ENCODE measurements around the gene LMAN2L. TPM values are rescaled to one million over a fixed set of nuclear protein-coding genes. Genes with fewer than 3 reads are reported as not detected.
"Not testable (repeated sequence)": the region's sequence is repeated elsewhere in the genome, so short reads cannot be mapped to it uniquely, and the experiment has no call there.

The LMAN2L gene
- polyA plus RNA-seq, 1 donor = 30.0 TPM

- Histone ChIP-seq H3K4me3 (ENCODE audit: low read length) (no peak overlapping the region), H3K27ac (ENCODE audit: low read length) (no peak overlapping the region), H3K27me3 (ENCODE audit: control insufficient read depth, insufficient read depth, low read length) (no peaks in the 10 kb centered on the region), H3K36me3 (ENCODE audit: control insufficient read depth, insufficient read depth, low read length) (no peaks in the 10 kb centered on the region), H3K9me3 (ENCODE audit: control insufficient read depth, low read depth, low read length) (no peaks in the 10 kb centered on the region), H3K4me1 (ENCODE audit: control insufficient read depth, insufficient read depth, low read length) (no peaks in the 10 kb centered on the region)
- no peak for DNase-seq
- 100% methylated on average over 1 of the region's 15 CpGs for WGBS (ENCODE audit: insufficient coverage, low lambda C conversion rate)
Measured at GRCh38 chr2:96669539-96670215, 70.2 kb downstream of the LMAN2L start.

DNA sequence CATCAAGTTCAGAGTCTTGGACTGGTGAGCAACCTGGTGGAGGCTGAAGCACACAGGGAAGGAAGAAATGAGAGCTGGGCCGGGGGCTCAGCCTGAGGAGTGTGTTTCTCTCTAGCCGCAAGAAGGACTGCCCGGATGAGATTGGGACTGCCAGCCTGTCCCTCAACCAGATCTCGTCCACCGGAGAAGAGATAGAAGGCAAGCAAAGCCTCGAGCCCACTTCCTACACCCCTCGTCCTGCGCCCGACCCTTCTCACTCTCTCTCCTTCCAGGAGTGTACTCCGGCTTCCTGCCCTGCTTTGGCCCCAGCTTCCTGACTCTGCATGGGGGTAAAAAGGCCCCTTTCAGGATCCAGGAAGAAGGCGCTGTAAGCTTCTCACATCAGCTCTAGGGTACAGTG is 71.1 kb downstream of the LMAN2L start:
- Histone ChIP-seq H3K4me1 (ENCODE audit: control insufficient read depth, insufficient read depth, low read length) (no peaks in the 10 kb centered on the region), H3K9me3 (ENCODE audit: control insufficient read depth, low read depth, low read length) (no peaks in the 10 kb centered on the region), H3K27me3 (ENCODE audit: control insufficient read depth, insufficient read depth, low read length) (no peaks in the 10 kb centered on the region), H3K4me3 (ENCODE audit: low read length) (no peak overlapping the region), H3K36me3 (ENCODE audit: control insufficient read depth, insufficient read depth, low read length) (no peaks in the 10 kb centered on the region), H3K27ac (ENCODE audit: low read length) (no peak overlapping the region)
- WGBS (ENCODE audit: insufficient coverage, low lambda C conversion rate) = no CpG with 5 or more reads among the region's 11 CpGs
- DNase-seq = no peak

GRCh38 chr2:96665717-96666116 is 74.1 kb downstream of the LMAN2L start:
- WGBS (ENCODE audit: insufficient coverage, low lambda C conversion rate) = no CpG with 5 or more reads among the region's 3 CpGs
- not testable (repeated sequence) for H3K36me3 ChIP-seq (ENCODE audit: control insufficient read depth, insufficient read depth, low read length); H3K9me3 ChIP-seq (ENCODE audit: control insufficient read depth, low read depth, low read length); H3K4me1 ChIP-seq (ENCODE audit: control insufficient read depth, insufficient read depth, low read length); H3K27me3 ChIP-seq (ENCODE audit: control insufficient read depth, insufficient read depth, low read length); DNase-seq; H3K27ac ChIP-seq (ENCODE audit: low read length); H3K4me3 ChIP-seq (ENCODE audit: low read length)

DNA sequence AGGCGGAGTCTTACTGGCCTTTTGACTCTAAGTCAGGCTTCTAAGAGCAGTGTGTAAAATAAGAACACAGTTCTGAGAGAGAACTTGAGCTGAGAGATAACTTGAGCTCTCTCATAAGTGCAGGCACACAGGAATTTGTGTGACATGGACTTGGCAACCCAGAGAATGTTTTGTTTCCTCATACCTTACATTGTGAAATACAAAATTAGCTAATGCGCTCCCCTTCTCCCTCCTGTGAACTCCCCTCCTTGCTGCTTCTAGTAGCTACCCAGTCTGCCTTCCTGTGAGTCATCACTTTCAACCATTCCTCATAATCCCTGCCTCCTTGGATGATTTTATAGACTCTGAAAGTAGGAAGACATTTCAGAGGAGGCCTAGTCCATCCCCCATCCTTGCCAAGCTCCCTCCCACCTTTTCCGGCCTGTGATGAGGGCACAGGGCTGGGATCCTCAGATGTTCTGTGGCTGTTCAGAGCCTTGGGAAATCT is 74.7 kb downstream of the LMAN2L start:
- 80% methylated on average over 1 of the region's 3 CpGs for WGBS (ENCODE audit: insufficient coverage, low lambda C conversion rate)
- H3K27ac ChIP-seq (ENCODE audit: low read length) = no peak overlapping the region
- no peaks in the 10 kb centered on the region for H3K4me1 ChIP-seq (ENCODE audit: control insufficient read depth, insufficient read depth, low read length)
- no peaks in the 10 kb centered on the region for H3K27me3 ChIP-seq (ENCODE audit: control insufficient read depth, insufficient read depth, low read length)
- H3K36me3 ChIP-seq (ENCODE audit: control insufficient read depth, insufficient read depth, low read length) = no peaks in the 10 kb centered on the region
- H3K4me3 ChIP-seq (ENCODE audit: low read length) = no peak overlapping the region
- H3K9me3 ChIP-seq (ENCODE audit: control insufficient read depth, low read depth, low read length) = no peaks in the 10 kb centered on the region
- no peak for DNase-seq

DNA sequence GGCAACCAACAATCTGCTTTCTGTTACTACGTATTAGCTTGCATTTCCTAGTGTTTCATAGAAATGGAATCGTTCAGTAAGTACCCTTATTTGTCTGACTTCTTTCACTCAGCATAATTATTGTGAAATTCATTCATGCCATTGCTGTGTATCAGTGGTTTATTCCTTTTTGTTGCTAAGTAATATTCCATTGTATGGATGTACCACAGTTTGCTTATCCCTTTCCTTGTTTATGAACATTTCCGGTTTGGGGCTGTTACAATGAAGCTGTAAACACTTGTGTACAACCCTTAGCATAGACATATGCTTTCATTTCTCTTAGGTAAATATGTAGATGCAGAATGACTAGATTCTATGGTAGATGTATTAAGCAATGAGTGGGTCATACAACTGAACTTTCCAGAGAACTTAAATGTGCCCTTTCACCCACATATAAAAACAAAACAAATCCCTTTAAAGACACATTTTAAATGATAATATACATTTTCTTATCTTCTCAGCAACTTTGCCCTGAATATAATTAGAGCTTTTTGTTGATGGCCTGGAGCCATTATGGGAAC is 75.4 kb downstream of the LMAN2L start:
- no peaks in the 10 kb centered on the region for H3K4me1 ChIP-seq (ENCODE audit: control insufficient read depth, insufficient read depth, low read length)
- DNase-seq = no peak
- no peaks in the 10 kb centered on the region for H3K36me3 ChIP-seq (ENCODE audit: control insufficient read depth, insufficient read depth, low read length)
- WGBS (ENCODE audit: insufficient coverage, low lambda C conversion rate) = no CpG with 5 or more reads among the region's 3 CpGs
- no peak overlapping the region for H3K4me3 ChIP-seq (ENCODE audit: low read length)
- H3K27ac ChIP-seq (ENCODE audit: low read length) = no peak overlapping the region
- no peaks in the 10 kb centered on the region for H3K27me3 ChIP-seq (ENCODE audit: control insufficient read depth, insufficient read depth, low read length)
- no peaks in the 10 kb centered on the region for H3K9me3 ChIP-seq (ENCODE audit: control insufficient read depth, low read depth, low read length)

DNA sequence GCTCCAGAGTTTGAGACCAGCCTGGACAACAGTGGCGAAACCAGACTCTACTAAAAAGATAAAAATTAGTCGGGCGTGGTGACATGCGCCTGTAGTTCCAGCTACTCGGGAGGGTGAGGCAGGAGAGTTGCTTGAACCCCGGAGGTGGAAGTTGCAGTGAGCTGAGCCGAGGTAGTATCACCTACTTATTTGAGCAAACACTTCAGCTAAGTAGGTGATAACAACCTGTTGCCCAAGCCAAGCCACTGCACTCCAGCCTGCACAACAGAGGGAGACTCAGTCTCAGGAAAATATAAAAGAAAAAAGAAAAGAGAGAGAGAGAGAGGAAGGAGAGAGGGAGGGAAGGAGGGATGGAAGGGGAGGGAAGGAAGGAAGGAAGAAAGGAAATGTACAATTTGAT is 76.0 kb downstream of the LMAN2L start:
- WGBS (ENCODE audit: insufficient coverage, low lambda C conversion rate) = no CpG with 5 or more reads among the region's 7 CpGs
- Histone ChIP-seq H3K36me3 (ENCODE audit: control insufficient read depth, insufficient read depth, low read length) (no peaks in the 10 kb centered on the region), H3K4me3 (ENCODE audit: low read length) (no peak overlapping the region), H3K27me3 (ENCODE audit: control insufficient read depth, insufficient read depth, low read length) (no peaks in the 10 kb centered on the region), H3K27ac (ENCODE audit: low read length) (no peak overlapping the region), H3K4me1 (ENCODE audit: control insufficient read depth, insufficient read depth, low read length) (no peaks in the 10 kb centered on the region), H3K9me3 (ENCODE audit: control insufficient read depth, low read depth, low read length) (no peaks in the 10 kb centered on the region)
- DNase-seq = no peak

DNA sequence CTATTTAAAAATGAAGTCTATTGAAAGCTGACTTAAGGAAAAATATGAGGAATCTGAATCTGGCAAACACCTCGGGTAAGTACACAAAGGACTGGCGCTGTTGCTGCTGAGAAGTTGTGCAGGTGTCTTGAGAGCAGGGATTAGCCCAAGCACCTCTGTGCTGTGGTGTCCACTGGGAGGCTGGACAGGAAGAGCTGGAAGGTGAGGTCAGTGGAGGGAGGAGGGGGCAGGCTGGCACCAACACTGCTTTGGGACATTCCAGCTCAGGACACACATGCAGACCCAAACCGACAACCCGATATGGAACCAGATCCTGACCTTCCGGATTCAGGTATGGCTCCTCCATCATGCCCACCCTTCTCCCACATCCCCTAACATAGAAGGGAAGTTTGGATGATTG is 76.7 kb downstream of the LMAN2L start:
- no peaks in the 10 kb centered on the region for H3K9me3 ChIP-seq (ENCODE audit: control insufficient read depth, low read depth, low read length)
- H3K27ac ChIP-seq (ENCODE audit: low read length) = no peak overlapping the region
- H3K4me1 ChIP-seq (ENCODE audit: control insufficient read depth, insufficient read depth, low read length) = no peaks in the 10 kb centered on the region
- no peak for DNase-seq
- no CpG with 5 or more reads among the region's 5 CpGs for WGBS (ENCODE audit: insufficient coverage, low lambda C conversion rate)
- H3K36me3 ChIP-seq (ENCODE audit: control insufficient read depth, insufficient read depth, low read length) = no peaks in the 10 kb centered on the region
- H3K4me3 ChIP-seq (ENCODE audit: low read length) = no peak overlapping the region
- H3K27me3 ChIP-seq (ENCODE audit: control insufficient read depth, insufficient read depth, low read length) = no peaks in the 10 kb centered on the region

DNA sequence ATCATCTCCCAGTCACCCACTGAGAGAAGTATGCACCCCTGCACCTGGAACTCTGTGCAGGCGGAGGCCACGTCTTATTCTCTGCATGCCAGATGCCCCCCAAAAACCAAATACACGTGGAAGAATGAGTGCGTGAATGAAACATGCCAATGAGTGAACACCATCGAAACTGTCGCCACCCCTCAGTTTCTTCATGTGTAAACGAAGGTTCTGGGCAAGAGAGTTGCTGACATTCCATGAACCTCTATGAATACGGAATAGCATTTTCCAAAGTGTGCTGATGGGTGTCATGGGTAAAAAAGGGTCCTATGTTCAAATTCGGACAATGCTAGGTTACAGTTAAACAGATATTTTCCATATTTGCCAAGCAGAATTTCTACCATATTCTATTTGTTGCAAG is 77.5 kb downstream of the LMAN2L start:
- Histone ChIP-seq H3K36me3 (ENCODE audit: control insufficient read depth, insufficient read depth, low read length) (no peaks in the 10 kb centered on the region), H3K4me3 (ENCODE audit: low read length) (no peak overlapping the region), H3K27me3 (ENCODE audit: control insufficient read depth, insufficient read depth, low read length) (no peaks in the 10 kb centered on the region), H3K27ac (ENCODE audit: low read length) (no peak overlapping the region), H3K4me1 (ENCODE audit: control insufficient read depth, insufficient read depth, low read length) (no peaks in the 10 kb centered on the region), H3K9me3 (ENCODE audit: control insufficient read depth, low read depth, low read length) (no peaks in the 10 kb centered on the region)
- WGBS (ENCODE audit: insufficient coverage, low lambda C conversion rate) = 100% methylated on average over 2 of the region's 9 CpGs
- no peak for DNase-seq

GRCh38 chr2:96661324-96661723 is 78.5 kb downstream of the LMAN2L start:
- Histone ChIP-seq H3K4me3 (ENCODE audit: low read length) (no peak overlapping the region), H3K36me3 (ENCODE audit: control insufficient read depth, insufficient read depth, low read length) (no peaks in the 10 kb centered on the region), H3K4me1 (ENCODE audit: control insufficient read depth, insufficient read depth, low read length) (no peaks in the 10 kb centered on the region), H3K27ac (ENCODE audit: low read length) (no peak overlapping the region), H3K27me3 (ENCODE audit: control insufficient read depth, insufficient read depth, low read length) (no peaks in the 10 kb centered on the region), H3K9me3 (ENCODE audit: control insufficient read depth, low read depth, low read length) (no peaks in the 10 kb centered on the region)
- no peak for DNase-seq
- no CpG with 5 or more reads among the region's 6 CpGs for WGBS (ENCODE audit: insufficient coverage, low lambda C conversion rate)

DNA sequence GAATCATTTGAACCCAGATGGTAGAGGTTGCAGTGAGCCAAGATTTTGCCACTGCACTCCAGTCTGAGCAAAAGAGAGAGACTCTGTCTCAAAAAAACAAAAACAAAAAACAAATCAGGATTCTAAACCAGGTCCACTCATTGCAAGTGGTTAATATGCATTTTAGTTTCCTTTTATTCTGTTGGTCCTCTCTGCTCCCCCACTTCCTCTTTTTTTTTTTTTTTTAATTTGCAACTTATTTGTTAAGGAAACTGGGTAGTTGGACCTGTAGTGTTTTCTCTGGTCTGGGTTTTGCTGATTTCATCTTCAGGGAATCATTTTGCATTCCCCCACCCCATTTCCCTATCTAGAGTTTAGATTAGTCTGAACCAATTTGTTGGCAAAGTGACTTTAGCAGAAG is 83.3 kb downstream of the LMAN2L start:
- Histone ChIP-seq H3K4me1 (ENCODE audit: control insufficient read depth, insufficient read depth, low read length) (no peaks in the 10 kb centered on the region), H3K36me3 (ENCODE audit: control insufficient read depth, insufficient read depth, low read length) (no peaks in the 10 kb centered on the region), H3K27ac (ENCODE audit: low read length) (no peak overlapping the region), H3K4me3 (ENCODE audit: low read length) (no peak overlapping the region), H3K9me3 (ENCODE audit: control insufficient read depth, low read depth, low read length) (no peaks in the 10 kb centered on the region), H3K27me3 (ENCODE audit: control insufficient read depth, insufficient read depth, low read length) (no peaks in the 10 kb centered on the region)
- DNase-seq = no peak

All from large intestine (tissue), 3 donors.